ENCODE measurements around the gene PCDHB2. TPM values are rescaled to one million over a fixed set of nuclear protein-coding genes. Genes with fewer than 3 reads are reported as not detected.

The PCDHB2 gene
- total and polyA plus RNA-seq, 2 of the 4 experiments (the other 2 are of a cell fraction): 0.36 to 0.46 TPM

DNA sequence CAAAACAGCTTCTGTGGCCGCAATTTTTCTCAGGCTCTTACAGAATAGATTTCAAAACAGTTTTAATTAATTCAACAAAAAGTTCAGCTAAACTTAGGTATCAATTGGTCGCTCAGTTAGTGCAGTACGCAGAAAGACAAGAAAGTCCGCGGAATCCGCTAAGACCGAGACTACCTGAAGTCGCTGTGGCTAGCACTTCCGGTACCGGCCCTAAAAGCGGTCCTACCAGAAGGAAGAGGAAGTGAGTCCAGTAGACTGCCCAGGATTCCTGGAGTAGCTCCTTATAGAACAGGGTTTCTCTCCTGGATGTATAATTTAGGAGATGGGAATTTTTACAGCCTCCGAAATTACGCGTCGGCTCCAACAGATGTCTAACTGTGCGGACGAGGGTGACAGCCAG lies 16.6 kb upstream of the PCDHB2 start:
- WGBS, 2 experiments (ENCODE audit: extremely low coverage in 2 of 2, insufficient read length in 1 of 2): 95% methylated on average over 4 of the region's 17 CpGs; no CpG with 5 or more reads in 1 of the 2 experiments
- DNase-seq (no peak), ATAC-seq (ENCODE audit: low read depth) (no peak)
- Histone ChIP-seq H4K20me1 (ENCODE audit: insufficient read depth, low read length) (no peaks in the 10 kb centered on the region), H2BK5ac (ENCODE audit: low read depth, low read length, poor library complexity, severe bottlenecking) (no peak overlapping the region), H3K9me1 (ENCODE audit: insufficient read depth, low read length) (no peaks in the 10 kb centered on the region), H3K4me2 (ENCODE audit: low read depth, low read length) (no peak overlapping the region), H2AK9ac (replicated peaks; ENCODE audit: low read depth, low read length, poor library complexity) (no peak overlapping the region), H3K23ac (ENCODE audit: low read depth, low read length) (no peak overlapping the region), H3K36me3 (ENCODE audit: control insufficient read depth, insufficient read depth, low read length) (no peaks in the 10 kb centered on the region), H3K18ac (ENCODE audit: low read depth, low read length) (no peak overlapping the region), H3K9me3 (ENCODE audit: control insufficient read depth, insufficient read depth, low read length) (no peaks in the 10 kb centered on the region), H2BK120ac (ENCODE audit: low read depth, low read length) (no peak overlapping the region), H2AFZ (replicated peaks; ENCODE audit: low read length, poor library complexity) (peak overlapping the region; percentile 58), H3K4ac (ENCODE audit: low read depth, low read length) (no peak overlapping the region), H3K14ac (replicated peaks; ENCODE audit: low read depth, low read length) (no peak overlapping the region), H4K5ac (ENCODE audit: low read depth, low read length) (no peak overlapping the region), H2BK20ac (ENCODE audit: low read depth, low read length) (no peak overlapping the region), H3K56ac (ENCODE audit: extremely low read depth, insufficient read depth, low read length) (no peak overlapping the region), H2AK5ac (ENCODE audit: low read depth, low read length) (no peak overlapping the region), H4K8ac (ENCODE audit: low read depth in 2 of 2, low read length in 2 of 2) (no peak overlapping the region), H3K4me1 (ENCODE audit: control insufficient read depth, insufficient read depth, low read length) (no peaks in the 10 kb centered on the region), H2BK15ac (ENCODE audit: low read depth, low read length) (no peak overlapping the region), H3K4me3 (ENCODE audit: insufficient read depth, low read depth, low read length) (no peak overlapping the region), H4K91ac (ENCODE audit: insufficient read depth, low read depth, low read length) (no peak overlapping the region), H3K27ac (ENCODE audit: insufficient read depth, low read length) (no peak overlapping the region), H3K79me1 (ENCODE audit: low read depth in 1 of 2, low read length in 2 of 2) (no peaks in the 10 kb centered on the region), H3K27me3 (ENCODE audit: control insufficient read depth, insufficient read depth, low read length) (no peaks in the 10 kb centered on the region), H3K9ac (ENCODE audit: low read depth, low read length) (no peak overlapping the region)
- intact Hi-C loops (cut with micrococcal nuclease): no loop called here
- TF ChIP-seq, protein P1, sequence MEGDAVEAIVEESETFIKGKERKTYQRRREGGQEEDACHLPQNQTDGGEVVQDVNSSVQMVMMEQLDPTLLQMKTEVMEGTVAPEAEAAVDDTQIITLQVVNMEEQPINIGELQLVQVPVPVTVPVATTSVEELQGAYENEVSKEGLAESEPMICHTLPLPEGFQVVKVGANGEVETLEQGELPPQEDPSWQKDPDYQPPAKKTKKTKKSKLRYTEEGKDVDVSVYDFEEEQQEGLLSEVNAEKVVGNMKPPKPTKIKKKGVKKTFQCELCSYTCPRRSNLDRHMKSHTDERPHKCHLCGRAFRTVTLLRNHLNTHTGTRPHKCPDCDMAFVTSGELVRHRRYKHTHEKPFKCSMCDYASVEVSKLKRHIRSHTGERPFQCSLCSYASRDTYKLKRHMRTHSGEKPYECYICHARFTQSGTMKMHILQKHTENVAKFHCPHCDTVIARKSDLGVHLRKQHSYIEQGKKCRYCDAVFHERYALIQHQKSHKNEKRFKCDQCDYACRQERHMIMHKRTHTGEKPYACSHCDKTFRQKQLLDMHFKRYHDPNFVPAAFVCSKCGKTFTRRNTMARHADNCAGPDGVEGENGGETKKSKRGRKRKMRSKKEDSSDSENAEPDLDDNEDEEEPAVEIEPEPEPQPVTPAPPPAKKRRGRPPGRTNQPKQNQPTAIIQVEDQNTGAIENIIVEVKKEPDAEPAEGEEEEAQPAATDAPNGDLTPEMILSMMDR (conservative IDR thresholded peaks at IDR 0.05; ENCODE audit: low read depth, low read length): no peak
- TF ChIP-seq, protein P2, sequence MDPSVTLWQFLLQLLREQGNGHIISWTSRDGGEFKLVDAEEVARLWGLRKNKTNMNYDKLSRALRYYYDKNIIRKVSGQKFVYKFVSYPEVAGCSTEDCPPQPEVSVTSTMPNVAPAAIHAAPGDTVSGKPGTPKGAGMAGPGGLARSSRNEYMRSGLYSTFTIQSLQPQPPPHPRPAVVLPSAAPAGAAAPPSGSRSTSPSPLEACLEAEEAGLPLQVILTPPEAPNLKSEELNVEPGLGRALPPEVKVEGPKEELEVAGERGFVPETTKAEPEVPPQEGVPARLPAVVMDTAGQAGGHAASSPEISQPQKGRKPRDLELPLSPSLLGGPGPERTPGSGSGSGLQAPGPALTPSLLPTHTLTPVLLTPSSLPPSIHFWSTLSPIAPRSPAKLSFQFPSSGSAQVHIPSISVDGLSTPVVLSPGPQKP (IDR thresholded peaks at IDR 0.05; ENCODE audit: borderline replicate concordance, low read depth, low read length): no peak
- TF ChIP-seq RAD21 (IDR thresholded peaks at IDR 0.05; ENCODE audit: low read length): no peak
- TF ChIP-seq POLR2A (IDR thresholded peaks at IDR 0.05; ENCODE audit: low read depth, low read length): no peak
- TF ChIP-seq, protein P3, sequence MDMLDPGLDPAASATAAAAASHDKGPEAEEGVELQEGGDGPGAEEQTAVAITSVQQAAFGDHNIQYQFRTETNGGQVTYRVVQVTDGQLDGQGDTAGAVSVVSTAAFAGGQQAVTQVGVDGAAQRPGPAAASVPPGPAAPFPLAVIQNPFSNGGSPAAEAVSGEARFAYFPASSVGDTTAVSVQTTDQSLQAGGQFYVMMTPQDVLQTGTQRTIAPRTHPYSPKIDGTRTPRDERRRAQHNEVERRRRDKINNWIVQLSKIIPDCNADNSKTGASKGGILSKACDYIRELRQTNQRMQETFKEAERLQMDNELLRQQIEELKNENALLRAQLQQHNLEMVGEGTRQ (IDR thresholded peaks at IDR 0.05; ENCODE audit: low read depth, low read length): no peak
- no peak for TF ChIP-seq CHD1 (IDR thresholded peaks at IDR 0.05; ENCODE audit: low read depth, low read length)
- no peak for TF ChIP-seq MAFK (IDR thresholded peaks at IDR 0.05; ENCODE audit: low read depth, low read length)
- TF ChIP-seq RFX5 (IDR thresholded peaks at IDR 0.05; ENCODE audit: low read depth, low read length): no peak
- no peak for TF ChIP-seq MXI1 (IDR thresholded peaks at IDR 0.05; ENCODE audit: borderline replicate concordance, low read depth, low read length)
- no peak for TF ChIP-seq MAZ (IDR thresholded peaks at IDR 0.05; ENCODE audit: borderline replicate concordance, low read depth, low read length)
- no peak for TF ChIP-seq NFE2L2 (IDR thresholded peaks at IDR 0.05; ENCODE audit: low read depth, low read length)
- TF ChIP-seq BHLHE40 (IDR thresholded peaks at IDR 0.05; ENCODE audit: low read depth, low read length): no peak
- TF ChIP-seq FOS (IDR thresholded peaks at IDR 0.05; ENCODE audit: low read depth, low read length): no peak
- no peak for TF ChIP-seq SMC3 (IDR thresholded peaks at IDR 0.05; ENCODE audit: low read depth, low read length)
- no peak for TF ChIP-seq CEBPB (IDR thresholded peaks at IDR 0.05; ENCODE audit: low read depth, low read length)
- TF ChIP-seq RCOR1 (IDR thresholded peaks at IDR 0.05; ENCODE audit: insufficient replicate concordance, low read length): no peak
- in situ Hi-C loops (cut with MboI; ENCODE audit: low sequenced_read_pairs): no loop called here
- CTCF ChIA-PET: no interaction called here
- dilution Hi-C loops (cut with HindIII; ENCODE audit: low sequenced_read_pairs, unreplicated experiment): no loop called here
- POLR2A ChIA-PET (ENCODE audit: unreplicated experiment): no interaction called here
- no TSS peak for BruUV-seq (replicated peaks)

All from IMR-90 (cell line).